HL-60/S4 (cell line): ENCODE data around the gene NSA2.

Experiments
- in situ Hi-C: fragments of 300-500 bp; cut with MboI; formaldehyde crosslinking; loops from 2 replicates; pipeline ENCODE4 v1.14.3; 2022; ENCODE audit warnings: low sequenced_read_pairs

The NSA2 gene

GRCh38 chr5:74810915-74811314 is 43.9 kb downstream of the NSA2 start:
- in situ Hi-C loops, result no loop called here

- in situ Hi-C loops, result no loop called here
Measured at GRCh38 chr5:74816875-74817274, 49.8 kb downstream of the NSA2 start.

- in situ Hi-C loops, result no loop called here
Measured at GRCh38 chr5:74822288-74822687, 55.2 kb downstream of the NSA2 start.

- in situ Hi-C loops, result no loop called here
Measured at GRCh38 chr5:74829413-74829812, 62.4 kb downstream of the NSA2 start.
